DMS 273 (cell line): Measurements from ENCODE around the gene MLF2.
"Not testable (repeated sequence)": the region's sequence is repeated elsewhere in the genome, so short reads cannot be mapped to it uniquely, and the experiment has no call there.

ENCODE experiments used
- DNase-seq: peaks from one replicate; lab custom pipeline; 2025; ENCODE audit not compliant: unreplicated experiment; lab: John Stamatoyannopoulos, UW

MLF2 gene

DNA sequence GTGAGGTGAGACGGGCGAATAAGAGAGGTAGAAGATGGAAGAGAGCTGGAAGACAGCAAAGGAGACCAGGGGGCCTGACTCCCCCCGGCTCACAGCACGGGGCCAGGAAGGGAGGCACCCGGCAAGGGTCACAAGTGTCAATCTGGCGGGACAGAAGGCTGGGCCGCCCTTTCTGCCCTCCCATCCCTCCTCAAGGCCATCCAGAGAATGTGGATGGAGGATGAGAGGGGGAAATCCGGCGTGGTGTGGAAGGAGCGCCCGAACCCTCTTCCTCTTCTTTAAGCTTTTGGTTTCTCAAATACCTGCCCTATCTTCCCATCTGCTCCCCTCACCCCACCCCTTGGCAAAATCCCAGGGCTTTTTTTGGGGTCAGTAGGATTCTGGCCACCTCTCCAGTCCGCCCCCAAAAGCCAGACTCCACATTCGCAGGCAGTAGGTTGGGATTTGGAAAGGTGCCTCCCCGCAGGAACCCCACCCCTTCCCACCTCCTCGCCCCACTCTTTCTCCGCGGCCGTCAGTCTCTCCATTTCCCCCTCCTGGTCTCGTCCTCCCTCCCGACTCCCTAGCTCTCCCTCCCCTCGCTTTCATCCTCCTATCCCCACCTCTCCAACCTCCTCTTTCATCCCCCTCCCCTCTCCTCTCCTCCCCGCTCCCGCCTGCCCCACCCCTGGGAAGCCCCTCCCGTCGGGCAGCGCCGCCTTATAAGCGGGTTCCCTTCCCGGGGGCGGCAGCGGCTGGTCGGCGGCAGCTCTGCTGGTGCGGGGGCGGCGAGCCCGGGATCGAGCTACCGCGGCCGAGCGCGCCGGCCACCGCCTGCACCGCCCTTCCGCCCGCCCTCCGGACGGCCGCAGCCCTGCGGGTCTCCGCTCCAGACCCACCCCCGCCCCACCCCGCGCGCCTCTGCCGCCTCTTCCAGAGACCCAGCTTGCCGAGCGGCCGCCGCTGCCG lies 13.0 kb upstream of the MLF2 start, which contains the start of gene PTMS:
Gene PTMS (plus strand): TSS at position 730 of the 948 bp plus-strand sequence. CDS start 343 bp downstream, outside the sequence.
- DNase-seq: peak; percentile 92

- peak; percentile 26 for DNase-seq
These were observed 12.2 kb upstream of the MLF2 start for GRCh38 chr12:6765048-6765633.

- DNase-seq: peak; percentile 97
These were observed 11.3 kb upstream of the MLF2 start for GRCh38 chr12:6764011-6764828.

- DNase-seq: no peak
These were observed 10.4 kb upstream of the MLF2 start for GRCh38 chr12:6763380-6763779.

- no peak for DNase-seq
These were observed 6.8 kb upstream of the MLF2 start for GRCh38 chr12:6759741-6760140.

DNA sequence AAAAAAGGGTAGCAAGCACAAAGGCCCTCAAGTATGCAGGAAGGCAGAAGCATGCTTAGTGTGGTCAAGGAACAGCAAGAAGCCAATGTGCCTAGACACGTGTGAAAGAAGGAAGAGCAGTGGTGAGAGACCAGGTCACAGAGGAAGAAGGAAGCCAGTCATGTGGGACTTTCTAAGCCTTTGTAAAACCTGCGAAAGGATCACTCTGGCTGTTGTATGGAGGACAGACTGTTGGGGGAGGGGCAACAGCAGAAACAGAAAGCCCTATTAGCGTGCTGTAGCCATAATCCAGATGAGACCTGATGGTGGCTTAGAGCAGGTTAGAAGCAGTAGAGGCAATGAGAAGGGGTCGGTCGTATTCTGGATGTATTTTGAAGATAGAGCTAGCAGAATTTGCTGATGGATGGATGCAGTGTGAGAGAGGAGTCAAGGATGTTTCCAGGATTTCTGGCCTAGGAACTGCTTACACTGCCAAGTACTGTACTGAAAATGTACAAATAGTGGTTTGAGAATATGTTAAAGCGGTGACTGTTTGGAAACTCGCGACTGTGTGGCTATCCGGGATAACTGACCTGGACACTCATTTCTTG lies 5.7 kb upstream of the MLF2 start:
- no peak for DNase-seq

GRCh38 chr12:6757028-6757690 lies 4.2 kb upstream of the MLF2 start:
- DNase-seq: no peak

GRCh38 chr12:6754411-6754810 lies 1.5 kb upstream of the MLF2 start:
- no peak for DNase-seq

DNA sequence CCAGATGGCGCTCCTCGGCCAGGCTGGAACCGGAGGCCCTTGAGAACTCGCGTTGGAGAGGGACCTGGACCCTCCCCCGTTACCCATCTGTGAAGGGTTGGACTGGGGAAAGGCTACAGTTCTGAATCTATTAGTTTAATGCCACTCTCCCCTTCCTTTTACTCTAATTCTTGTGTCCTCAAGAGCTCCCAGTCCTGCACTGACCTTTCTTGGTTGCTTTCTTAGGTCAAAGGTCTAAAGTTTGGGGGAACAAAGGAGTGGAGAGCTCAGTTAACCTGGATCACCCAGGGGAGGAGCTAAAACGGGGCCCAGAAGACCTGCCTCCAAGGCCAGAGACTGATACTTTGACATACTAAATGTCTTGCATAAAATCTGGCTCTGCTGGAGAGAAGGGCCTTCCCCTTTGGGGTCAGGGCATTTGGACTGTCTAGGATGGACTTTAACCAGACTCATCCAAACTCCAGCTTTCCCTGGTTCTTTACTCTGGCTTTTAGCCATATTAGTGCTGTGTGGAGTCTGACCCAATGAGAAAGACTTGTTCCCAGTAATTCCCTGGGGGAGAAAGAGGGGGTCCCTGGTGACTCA lies 923 bp upstream of the MLF2 start:
- no peak for DNase-seq

DNA sequence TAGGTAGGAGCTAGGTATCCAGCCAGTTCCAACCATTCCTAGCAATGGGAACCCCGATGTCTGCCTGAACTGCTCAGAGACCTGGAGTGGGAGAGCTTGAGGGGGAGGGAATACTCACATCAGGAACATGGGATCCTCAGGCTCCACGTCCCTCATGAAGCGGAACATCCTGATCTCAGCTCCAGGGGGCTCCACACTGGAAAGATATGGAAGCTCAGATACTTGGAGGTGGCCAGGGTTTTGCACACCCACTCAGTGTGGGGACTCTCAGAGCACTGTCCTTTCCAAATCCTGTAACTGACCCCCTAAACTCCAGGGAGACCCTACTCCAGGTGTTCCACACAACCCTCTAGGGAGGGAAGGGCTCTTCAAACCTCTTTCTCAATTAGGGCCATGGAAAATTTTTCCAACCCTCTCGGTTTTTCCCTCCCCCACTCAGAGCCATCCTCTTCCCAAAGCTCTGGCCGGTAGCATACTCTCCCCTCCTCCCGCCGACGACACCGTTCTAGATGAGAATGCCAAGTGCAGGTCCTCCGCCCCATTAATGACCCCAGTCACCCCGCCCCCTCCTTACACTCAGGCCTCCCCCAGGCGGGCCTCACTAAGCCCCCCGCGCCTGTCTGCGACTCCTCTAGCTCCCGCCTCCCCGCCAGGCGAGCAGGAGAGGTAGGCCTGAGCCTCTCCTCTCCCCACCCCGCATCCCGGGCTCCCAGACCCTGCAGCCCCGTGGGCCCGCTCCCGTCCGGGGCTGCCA lies 597 bp downstream of the MLF2 start:
- DNase-seq: peak; percentile 64

DNA sequence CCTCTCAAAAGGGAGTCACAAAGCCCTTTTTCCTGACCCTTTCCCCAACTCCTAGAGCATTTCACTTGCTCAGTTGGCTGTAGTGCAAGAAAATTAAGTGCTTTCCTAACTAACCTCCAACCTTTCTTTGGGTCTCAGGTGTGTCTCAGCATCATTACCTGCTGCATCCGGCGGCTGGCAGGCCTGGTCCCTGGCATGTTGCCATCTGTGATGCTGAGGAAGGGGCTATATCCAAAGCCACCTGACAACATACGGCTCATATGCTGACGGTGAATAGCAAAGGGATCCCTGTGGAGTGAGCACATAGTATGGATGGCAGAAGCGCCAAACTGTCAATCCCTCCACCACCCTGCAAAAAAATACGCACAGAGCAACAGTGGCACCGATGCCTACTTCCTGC lies 1.2 kb downstream of the MLF2 start:
- no peak for DNase-seq

DNA sequence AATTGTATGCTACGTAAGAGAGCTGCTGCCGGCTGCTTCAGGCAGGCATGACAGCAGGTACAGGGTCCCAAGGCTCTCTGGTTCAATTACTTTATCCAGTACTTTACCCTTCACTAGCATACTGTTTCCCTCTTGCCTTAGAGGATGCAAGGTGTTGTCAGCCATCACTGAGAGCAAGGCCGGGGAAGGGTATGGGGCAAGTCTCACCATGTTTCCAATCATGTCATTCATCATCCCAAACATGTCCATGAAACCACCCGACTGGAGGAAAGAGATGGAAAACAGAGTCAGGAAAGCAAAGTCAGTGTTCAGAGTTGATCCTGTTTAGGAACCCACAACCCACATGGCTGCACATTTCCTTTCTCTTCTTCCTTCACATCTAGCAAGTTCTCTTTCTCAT lies 2.4 kb downstream of the MLF2 start:
- no peak for DNase-seq

DNA sequence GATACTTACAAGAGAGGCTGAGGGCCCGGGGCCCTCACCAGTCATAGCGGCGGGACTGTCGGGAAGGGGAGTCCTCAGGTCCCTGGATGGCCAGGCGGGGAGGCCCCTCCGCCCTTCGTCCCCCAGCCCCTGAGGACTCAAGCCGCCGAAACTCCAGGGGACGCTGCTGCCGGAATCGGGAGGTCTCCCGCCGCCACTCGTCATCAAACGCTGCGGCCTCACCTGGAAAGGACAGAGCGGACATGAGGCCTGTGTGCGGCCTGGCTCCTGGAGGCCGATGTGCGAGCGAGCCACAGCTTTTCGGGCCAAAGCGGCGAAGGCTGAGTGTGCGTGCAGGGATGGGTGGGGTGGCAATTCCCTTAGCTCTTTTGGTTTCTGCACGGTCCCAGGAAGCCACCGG lies 4.2 kb downstream of the MLF2 start:
- no peak for DNase-seq

- DNase-seq: no peak
These were observed 5.7 kb downstream of the MLF2 start for GRCh38 chr12:6747216-6747615.

- DNase-seq: no peak
These were observed 7.0 kb downstream of the MLF2 start for GRCh38 chr12:6745741-6746525.

DNA sequence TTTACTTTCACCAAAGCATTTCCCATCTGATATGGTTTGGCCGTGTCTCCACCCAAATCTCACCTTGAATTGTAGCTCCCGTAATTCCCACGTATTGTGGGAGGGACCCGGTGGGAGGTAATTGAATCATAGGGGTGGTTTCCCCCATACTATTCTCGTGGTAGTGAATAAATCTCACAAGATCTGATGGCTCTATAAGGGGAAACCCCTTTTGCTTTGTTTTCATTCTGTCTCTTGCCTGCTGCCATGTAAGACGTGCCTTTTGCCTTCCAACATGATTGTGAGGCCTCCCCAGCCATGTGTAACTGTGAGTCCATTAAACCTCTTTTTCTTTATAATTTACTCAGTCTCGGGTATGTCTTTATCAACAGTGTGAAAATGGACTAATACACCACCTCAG lies 9.6 kb downstream of the MLF2 start:
- not testable (repeated sequence) for DNase-seq

DNA sequence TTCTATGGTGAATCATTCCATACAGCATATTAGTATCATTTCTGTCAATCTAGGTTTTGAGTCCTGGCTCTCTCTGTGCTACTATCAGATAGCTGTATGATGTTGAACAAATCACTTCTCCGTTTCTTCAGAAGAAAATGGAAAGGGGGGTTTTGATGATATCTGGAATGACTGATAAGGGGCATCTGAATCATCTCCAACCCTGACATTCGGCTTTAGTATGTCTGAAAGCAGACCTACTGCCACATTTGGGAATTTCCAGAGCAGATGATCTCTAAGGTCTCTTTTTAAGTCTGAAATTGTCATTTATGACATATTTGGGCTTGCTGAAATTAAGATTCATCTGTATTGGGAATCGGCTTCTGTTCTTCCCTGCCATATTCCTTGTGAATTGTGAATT lies 10.1 kb downstream of the MLF2 start:
- DNase-seq: no peak

DNA sequence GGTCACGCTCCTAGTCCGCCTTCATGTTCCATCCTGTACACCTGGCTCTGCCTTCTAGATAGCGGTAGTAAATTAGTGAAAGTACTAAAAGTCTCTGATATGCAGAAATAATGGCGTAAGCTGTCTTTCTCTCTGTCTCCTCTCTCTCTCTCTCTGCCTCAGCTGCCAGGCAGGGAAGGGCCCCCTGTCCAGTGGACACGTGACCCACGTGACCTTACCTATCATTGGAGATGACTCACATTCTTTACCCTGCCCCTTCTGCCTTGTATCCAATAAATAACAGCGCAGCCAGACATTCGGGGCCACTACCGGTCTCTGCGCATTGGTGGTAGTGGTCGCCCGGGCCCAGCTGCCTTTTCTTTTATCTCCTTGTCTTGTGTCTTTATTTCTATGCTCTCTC lies 10.9 kb downstream of the MLF2 start:
- DNase-seq: not testable (repeated sequence)

DNA sequence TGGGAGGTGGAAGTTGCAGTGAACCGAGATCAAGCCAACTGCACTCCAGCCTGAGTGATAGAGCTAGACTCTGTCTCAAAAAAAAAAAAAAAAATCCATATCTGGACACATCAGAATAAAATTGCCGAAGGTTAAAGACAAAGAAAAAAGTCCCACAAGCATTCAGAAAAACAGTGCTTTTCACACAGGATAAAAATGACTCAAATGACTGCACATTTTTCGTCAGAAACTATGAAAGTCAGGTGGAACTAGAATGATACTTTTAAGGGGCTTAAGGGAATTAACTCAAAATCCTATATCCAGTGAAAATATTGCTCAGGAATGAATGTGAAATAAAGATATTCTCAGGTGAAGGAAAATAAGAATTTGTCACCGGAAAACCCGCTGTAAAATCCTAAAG lies 16.2 kb downstream of the MLF2 start:
- no peak for DNase-seq
